HG03135 (cell line): ENCODE results near the gene CCL24.
"Not testable (repeated sequence)": the region's sequence is repeated elsewhere in the genome, so short reads cannot be mapped to it uniquely, and the experiment has no call there.

Source experiments
- ATAC-seq: cut with Tn5 transposase; IDR thresholded peaks from one replicate; pipeline ENCODE4 v1.9.1; 2021; ENCODE audit warnings: mild to moderate bottlenecking, moderate library complexity; ENCODE audit not compliant: unreplicated experiment

The CCL24 gene

GRCh38 chr7:75788154-75788847 is 25.3 kb downstream of the CCL24 start:
- not testable (repeated sequence) for ATAC-seq

GRCh38 chr7:75783058-75783457 is 30.5 kb downstream of the CCL24 start:
- not testable (repeated sequence) for ATAC-seq

DNA sequence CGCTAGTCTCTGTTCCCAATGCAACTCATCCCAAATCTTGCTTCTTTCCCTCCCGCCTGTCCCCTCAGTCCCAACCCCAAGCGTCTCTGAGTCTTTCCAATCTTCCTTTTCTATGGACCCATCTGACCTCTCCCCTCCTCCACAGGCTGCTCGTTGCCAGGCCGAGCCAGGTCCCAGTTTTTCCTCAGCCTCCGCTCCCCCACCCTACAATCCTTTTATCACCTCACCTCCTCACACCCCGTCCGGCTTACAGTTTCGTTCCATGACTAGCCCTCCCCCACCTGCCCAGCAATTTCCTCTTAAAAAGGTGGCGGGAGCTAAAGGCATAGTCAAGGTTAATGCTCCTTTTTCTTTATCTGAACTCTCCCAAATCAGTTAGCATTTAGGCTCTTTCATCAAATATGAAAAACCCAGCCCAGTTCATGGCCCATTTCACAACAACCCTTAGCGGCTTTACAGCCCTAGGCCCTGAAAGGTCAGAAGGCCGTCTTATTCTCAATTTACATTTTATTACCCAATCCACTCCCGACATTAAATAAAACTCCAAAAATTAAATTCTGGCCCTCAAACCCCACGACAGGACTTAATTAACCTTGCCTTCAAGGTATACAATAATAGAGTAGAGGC is 32.8 kb downstream of the CCL24 start:
- ATAC-seq, result not testable (repeated sequence)

- ATAC-seq, result not testable (repeated sequence)
Observed at GRCh38 chr7:75779516-75779915, 34.1 kb downstream of the CCL24 start.

DNA sequence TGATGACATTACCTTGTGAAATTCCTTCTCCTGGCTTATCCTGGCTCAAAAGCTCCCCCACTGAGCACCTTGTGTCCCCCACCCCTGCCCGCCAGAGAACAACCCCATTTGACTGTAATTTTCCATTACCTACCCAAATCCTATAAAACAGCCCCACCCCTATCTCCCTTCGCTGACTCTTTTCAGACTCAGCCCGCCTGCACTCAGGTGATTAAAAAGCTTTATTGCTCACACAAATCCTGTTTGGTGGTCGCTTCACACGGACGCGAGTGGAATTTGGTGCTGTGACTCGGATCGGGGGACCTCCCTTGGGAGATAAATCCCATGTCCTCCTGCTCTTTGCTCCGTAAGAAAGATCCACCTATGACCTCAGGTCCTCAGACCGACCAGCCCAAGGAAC is 34.6 kb downstream of the CCL24 start:
- not testable (repeated sequence) for ATAC-seq

- ATAC-seq, result no peak
Observed at GRCh38 chr7:75776295-75776971, 37.2 kb downstream of the CCL24 start.

DNA sequence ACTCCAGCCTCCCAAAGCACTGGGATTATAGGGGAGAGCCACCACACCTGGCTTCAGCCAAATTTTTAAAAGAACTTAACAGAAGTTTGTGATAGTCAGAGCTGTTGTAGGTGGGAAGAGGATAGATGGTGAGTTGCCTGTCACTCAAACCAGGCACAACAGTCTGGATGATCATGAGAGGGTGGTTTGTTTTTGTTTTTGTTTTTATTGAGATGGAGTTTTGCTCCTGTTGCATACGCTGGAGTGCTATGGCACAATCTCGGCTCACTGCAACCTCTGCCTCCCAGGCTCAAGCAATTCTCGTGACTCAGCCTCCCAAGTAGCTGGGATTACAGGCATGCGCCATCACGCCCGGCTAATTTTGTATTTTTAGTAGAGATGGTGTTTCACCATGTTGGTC is 39.6 kb downstream of the CCL24 start:
- not testable (repeated sequence) for ATAC-seq

- no peak for ATAC-seq
Observed at GRCh38 chr7:75772081-75773077, 41.2 kb downstream of the CCL24 start, which contains the start of gene CCL26. TSS of gene CCL26 (minus strand) at chr7:75772211. CDS start at chr7:75772176, 35 bp downstream.

GRCh38 chr7:75771224-75771623 is 42.4 kb downstream of the CCL24 start:
- ATAC-seq, result no peak

- no peak for ATAC-seq
Observed at GRCh38 chr7:75762350-75762917, 51.2 kb downstream of the CCL24 start.

GRCh38 chr7:75761801-75762200 is 51.8 kb downstream of the CCL24 start:
- ATAC-seq, result not testable (repeated sequence)
